Aortic smooth muscle cell (primary cell): ENCODE measurements around the gene OASL. TPM values are rescaled to one million over a fixed set of nuclear protein-coding genes. Genes with fewer than 3 reads are reported as not detected.

Experiments used
- total RNA-seq: library from RNA; depleted of rRNA; stranded (reverse); fragments of >200 nt; gene quantifications from 2 replicates; pipeline ENCODE4 v1.2.3, GENCODE V29; 2014

Gene OASL, protein sequence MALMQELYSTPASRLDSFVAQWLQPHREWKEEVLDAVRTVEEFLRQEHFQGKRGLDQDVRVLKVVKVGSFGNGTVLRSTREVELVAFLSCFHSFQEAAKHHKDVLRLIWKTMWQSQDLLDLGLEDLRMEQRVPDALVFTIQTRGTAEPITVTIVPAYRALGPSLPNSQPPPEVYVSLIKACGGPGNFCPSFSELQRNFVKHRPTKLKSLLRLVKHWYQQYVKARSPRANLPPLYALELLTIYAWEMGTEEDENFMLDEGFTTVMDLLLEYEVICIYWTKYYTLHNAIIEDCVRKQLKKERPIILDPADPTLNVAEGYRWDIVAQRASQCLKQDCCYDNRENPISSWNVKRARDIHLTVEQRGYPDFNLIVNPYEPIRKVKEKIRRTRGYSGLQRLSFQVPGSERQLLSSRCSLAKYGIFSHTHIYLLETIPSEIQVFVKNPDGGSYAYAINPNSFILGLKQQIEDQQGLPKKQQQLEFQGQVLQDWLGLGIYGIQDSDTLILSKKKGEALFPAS
- 0.13 and 0.19 TPM in 2 replicates for total RNA-seq

DNA sequence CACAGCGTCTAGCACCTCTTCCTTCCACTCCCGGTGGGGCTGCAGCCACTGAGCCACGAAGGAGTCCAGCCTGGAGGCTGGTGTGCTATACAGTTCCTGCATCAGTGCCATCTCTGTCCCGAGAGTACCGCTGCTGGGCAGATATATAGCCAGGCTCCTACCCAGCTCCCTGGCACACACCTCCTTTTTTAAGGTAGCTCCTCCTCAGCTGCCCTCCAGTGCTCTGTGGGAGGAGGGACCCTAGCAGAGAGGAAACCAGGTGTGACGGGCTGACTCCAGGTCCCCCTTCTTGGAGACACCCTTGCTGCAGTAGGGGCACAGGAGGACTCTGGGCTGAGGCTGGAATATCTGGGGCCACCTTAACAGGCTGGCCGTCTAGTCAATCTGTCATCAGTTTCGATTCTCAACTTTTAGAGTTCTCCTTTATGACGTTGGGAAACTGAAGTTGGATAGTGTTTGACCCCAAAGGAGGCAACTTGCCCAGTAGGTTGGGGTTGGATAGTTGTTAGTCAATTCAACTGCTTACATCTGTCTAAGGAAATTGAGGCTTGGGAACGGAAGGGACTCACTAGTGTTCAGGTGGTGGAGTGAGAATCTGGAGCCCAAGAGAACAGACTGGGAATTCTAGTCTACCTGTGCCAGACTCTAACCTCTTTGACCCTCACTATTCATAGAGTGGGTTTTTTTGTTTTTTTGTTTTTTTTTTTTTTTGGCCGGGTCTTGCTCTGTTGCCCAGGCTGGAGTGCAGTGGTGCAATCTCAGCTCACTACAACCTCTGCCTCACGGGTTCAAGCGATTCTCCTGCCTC is at the start of gene OASL:
TSS of gene OASL (minus strand) at position 386 of the 808 bp plus-strand sequence. CDS start at position 111, 275 bp downstream.

GRCh38 chr12:121015825-121016766 is 22.9 kb downstream of the OASL start, which contains the start of gene C12orf43:
Gene C12orf43 (minus strand): TSS chr12:121016487. CDS start chr12:121016474, 13 bp downstream.

DNA sequence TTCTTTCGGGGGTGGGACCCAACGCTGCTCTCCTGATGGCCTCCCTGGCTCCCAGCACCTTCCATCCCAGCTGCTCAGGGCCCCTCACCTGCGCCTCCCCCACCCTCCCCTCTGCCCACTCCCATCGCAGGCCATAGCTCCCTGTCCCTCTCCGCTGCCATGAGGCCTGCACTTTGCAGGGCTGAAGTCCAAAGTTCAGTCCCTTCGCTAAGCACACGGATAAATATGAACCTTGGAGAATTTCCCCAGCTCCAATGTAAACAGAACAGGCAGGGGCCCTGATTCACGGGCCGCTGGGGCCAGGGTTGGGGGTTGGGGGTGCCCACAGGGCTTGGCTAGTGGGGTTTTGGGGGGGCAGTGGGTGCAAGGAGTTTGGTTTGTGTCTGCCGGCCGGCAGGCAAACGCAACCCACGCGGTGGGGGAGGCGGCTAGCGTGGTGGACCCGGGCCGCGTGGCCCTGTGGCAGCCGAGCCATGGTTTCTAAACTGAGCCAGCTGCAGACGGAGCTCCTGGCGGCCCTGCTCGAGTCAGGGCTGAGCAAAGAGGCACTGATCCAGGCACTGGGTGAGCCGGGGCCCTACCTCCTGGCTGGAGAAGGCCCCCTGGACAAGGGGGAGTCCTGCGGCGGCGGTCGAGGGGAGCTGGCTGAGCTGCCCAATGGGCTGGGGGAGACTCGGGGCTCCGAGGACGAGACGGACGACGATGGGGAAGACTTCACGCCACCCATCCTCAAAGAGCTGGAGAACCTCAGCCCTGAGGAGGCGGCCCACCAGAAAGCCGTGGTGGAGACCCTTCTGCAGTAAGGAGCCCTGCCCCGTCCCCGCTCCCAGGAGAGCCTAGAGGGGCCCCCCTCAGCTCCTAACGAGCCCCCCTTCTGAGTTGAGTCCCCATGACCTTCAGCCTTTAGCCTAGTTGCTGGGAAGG is 60.5 kb downstream of the OASL start, which contains the start of gene HNF1A:
TSS of gene HNF1A (plus strand) at position 248 of the 924 bp plus-strand sequence. CDS start at position 474, 226 bp downstream.

Other genes starting within 250 kb of the OASL start
- gene SPPL3, start 134.9 kb downstream of the OASL start, total RNA-seq, result 4.1 and 6.1 TPM in 2 replicates
- gene HNF1A, start 60.7 kb downstream of the OASL start, total RNA-seq, result not detected in 2 replicates
- 11.8 and 13.2 TPM in 2 replicates for gene C12orf43, start 22.8 kb downstream of the OASL start, total RNA-seq
- 1.3 and 2.2 TPM in 2 replicates for gene P2RX7, start 93.6 kb upstream of the OASL start, total RNA-seq
- 16.2 and 31.2 TPM in 2 replicates for gene P2RX4, start 170.9 kb upstream of the OASL start, total RNA-seq